Duodenal mucosa (tissue), 2 donors: ENCODE data around the gene MAP2K1.

Experiments
- H3K27ac ChIP-seq: one replicate; pipeline ENCODE4 v1.7.0; 2013; ENCODE audit warnings: low read depth, low read length
- H3K27me3 ChIP-seq, 2 donors: one replicate each; pipeline ENCODE4 v1.7.0; 2013; ENCODE audit warnings: low read length in 2 of 2, control low read depth in 1 of 2; ENCODE audit not compliant: insufficient read depth in 2 of 2, control insufficient read depth in 1 of 2
- H3K36me3 ChIP-seq, 2 donors: one replicate each; pipeline ENCODE4 v1.7.0; 2013; ENCODE audit warnings: low read length in 2 of 2, control low read depth in 1 of 2; ENCODE audit not compliant: insufficient read depth in 2 of 2, control insufficient read depth in 1 of 2
- H3K4me1 ChIP-seq, 2 donors: one replicate each; pipeline ENCODE4 v1.7.0; 2013; ENCODE audit warnings: low read length in 2 of 2, control low read depth in 1 of 2; ENCODE audit not compliant: insufficient read depth in 2 of 2, control insufficient read depth in 1 of 2
- H3K4me3 ChIP-seq, 2 donors: one replicate each; pipeline ENCODE4 v1.7.0; 2013; ENCODE audit warnings: low read length in 2 of 2, low read depth in 1 of 2
- H3K9ac ChIP-seq, 2 donors: one replicate each; pipeline ENCODE4 v1.7.0; 2013; ENCODE audit warnings: low read length in 2 of 2, low read depth in 1 of 2
- H3K9me3 ChIP-seq, 2 donors: one replicate each; pipeline ENCODE4 v1.7.0; 2013; ENCODE audit warnings: low read length in 2 of 2, control low read depth in 1 of 2; ENCODE audit not compliant: control insufficient read depth in 1 of 2

MAP2K1 gene

GRCh38 chr15:66523926-66524325 is 137.2 kb downstream of the MAP2K1 start:
- Histone ChIP-seq H3K9ac (no peak overlapping the region), H3K27ac (no peak overlapping the region), H3K4me1 (no peaks in the 10 kb centered on the region), H3K36me3 (peaks cover 0 to 15% of the 10 kb centered on the region in 2 donors), H3K4me3 (no peak overlapping the region), H3K27me3 (no peaks in the 10 kb centered on the region), H3K9me3 (no peaks in the 10 kb centered on the region)

GRCh38 chr15:66524838-66525237 is 138.1 kb downstream of the MAP2K1 start:
- no peaks in the 10 kb centered on the region for H3K27me3 ChIP-seq
- H3K27ac ChIP-seq = no peak overlapping the region
- no peak overlapping the region for H3K9ac ChIP-seq
- H3K36me3 ChIP-seq = peaks cover 5 to 18% of the 10 kb centered on the region in 2 donors
- no peaks in the 10 kb centered on the region for H3K9me3 ChIP-seq
- H3K4me3 ChIP-seq = no peak overlapping the region
- no peaks in the 10 kb centered on the region for H3K4me1 ChIP-seq

- no peaks in the 10 kb centered on the region for H3K4me1 ChIP-seq
- H3K27me3 ChIP-seq = no peaks in the 10 kb centered on the region
- no peak overlapping the region for H3K9ac ChIP-seq
- no peak overlapping the region for H3K27ac ChIP-seq
- H3K36me3 ChIP-seq = peaks cover 0 to 13% of the 10 kb centered on the region in 2 donors
- no peaks in the 10 kb centered on the region for H3K9me3 ChIP-seq
- H3K4me3 ChIP-seq = no peak overlapping the region
Measured at GRCh38 chr15:66535056-66535455, 148.3 kb downstream of the MAP2K1 start.
